BLaER1 (cell line): ENCODE data around the gene PPP2R3B.

Experiments
- H3K27ac ChIP-seq: shearing (Covaris generic); formaldehyde crosslinking; 2 replicates; pipeline ENCODE4 v1.8.1; 2022
- H3K27me3 ChIP-seq: shearing (Covaris generic); formaldehyde crosslinking; 2 replicates; pipeline ENCODE4 v1.8.1; 2022
- H3K36me3 ChIP-seq: shearing (Covaris generic); formaldehyde crosslinking; 2 replicates; pipeline ENCODE4 v1.8.1; 2022
- H3K4me1 ChIP-seq: shearing (Covaris generic); formaldehyde crosslinking; 2 replicates; pipeline ENCODE4 v1.8.1; 2022
- H3K4me2 ChIP-seq: shearing (Covaris generic); formaldehyde crosslinking; 2 replicates; pipeline ENCODE4 v1.8.1; 2022
- H3K4me3 ChIP-seq: shearing (Covaris generic); formaldehyde crosslinking; 2 replicates; pipeline ENCODE4 v1.8.1; 2022
- H3K9ac ChIP-seq: shearing (Covaris generic); formaldehyde crosslinking; 2 replicates; pipeline ENCODE4 v1.8.1; 2022
- H3K9me3 ChIP-seq: shearing (Covaris generic); formaldehyde crosslinking; 2 replicates; pipeline ENCODE4 v1.8.1; 2022
- H4K20me1 ChIP-seq: shearing (Covaris generic); formaldehyde crosslinking; 2 replicates; pipeline ENCODE4 v1.8.1; 2022
- Cebpa-rat ChIP-seq: shearing (Covaris generic); IDR thresholded peaks from 2 replicates; pipeline ENCODE4 v1.8.1; 2022

The PPP2R3B gene

GRCh38 chrX:340121-340520 is 46.6 kb downstream of the PPP2R3B start:
- peaks cover 72% of the 10 kb centered on the region for H3K36me3 ChIP-seq
- no peak overlapping the region for H3K4me2 ChIP-seq
- no peak overlapping the region for H3K9ac ChIP-seq
- no peak overlapping the region for H3K27ac ChIP-seq
- H3K4me3 ChIP-seq: no peak overlapping the region
- no peaks in the 10 kb centered on the region for H3K27me3 ChIP-seq
- H3K9me3 ChIP-seq: peaks cover 43% of the 10 kb centered on the region
- H4K20me1 ChIP-seq: peaks cover 17% of the 10 kb centered on the region; the same call in 1 of the 2 replicates
- no peak for TF ChIP-seq Cebpa-rat
- H3K4me1 ChIP-seq: no peaks in the 10 kb centered on the region

- Histone ChIP-seq H3K9ac (no peak overlapping the region), H3K27me3 (no peaks in the 10 kb centered on the region), H3K4me3 (no peak overlapping the region), H4K20me1 (peaks cover 29% of the 10 kb centered on the region; the same call in 1 of the 2 replicates), H3K27ac (no peak overlapping the region), H3K4me2 (no peak overlapping the region), H3K36me3 (peaks cover 72% of the 10 kb centered on the region), H3K4me1 (no peaks in the 10 kb centered on the region), H3K9me3 (peaks cover 31% of the 10 kb centered on the region)
- TF ChIP-seq Cebpa-rat: no peak
Measured at GRCh38 chrX:338836-339400, 47.8 kb downstream of the PPP2R3B start.

- H3K27me3 ChIP-seq: no peaks in the 10 kb centered on the region
- no peak overlapping the region for H3K4me3 ChIP-seq
- no peaks in the 10 kb centered on the region for H3K4me1 ChIP-seq
- H3K36me3 ChIP-seq: peaks cover 76% of the 10 kb centered on the region
- no peak overlapping the region for H3K9ac ChIP-seq
- peaks cover 34% of the 10 kb centered on the region; the same call in 1 of the 2 replicates for H4K20me1 ChIP-seq
- no peak for TF ChIP-seq Cebpa-rat
- H3K9me3 ChIP-seq: peaks cover 26% of the 10 kb centered on the region
- H3K27ac ChIP-seq: no peak overlapping the region
- H3K4me2 ChIP-seq: no peak overlapping the region
Measured at GRCh38 chrX:338281-338835, 48.3 kb downstream of the PPP2R3B start.

- H3K4me3 ChIP-seq: no peak overlapping the region
- H3K4me1 ChIP-seq: no peaks in the 10 kb centered on the region
- peaks cover 26% of the 10 kb centered on the region for H3K9me3 ChIP-seq
- H3K4me2 ChIP-seq: no peak overlapping the region
- peaks cover 44% of the 10 kb centered on the region; the same call in 1 of the 2 replicates for H4K20me1 ChIP-seq
- H3K36me3 ChIP-seq: peaks cover 86% of the 10 kb centered on the region
- no peak overlapping the region for H3K9ac ChIP-seq
- no peaks in the 10 kb centered on the region for H3K27me3 ChIP-seq
- no peak for TF ChIP-seq Cebpa-rat
- H3K27ac ChIP-seq: no peak overlapping the region
Measured at GRCh38 chrX:337331-337831, 49.3 kb downstream of the PPP2R3B start.

GRCh38 chrX:336227-336626 is 50.5 kb downstream of the PPP2R3B start:
- peaks cover 78% of the 10 kb centered on the region for H3K36me3 ChIP-seq
- peaks cover 15% of the 10 kb centered on the region for H3K9me3 ChIP-seq
- H3K27ac ChIP-seq: no peak overlapping the region

GRCh38 chrX:335758-336155 is 51.0 kb downstream of the PPP2R3B start:
- no peak overlapping the region for H3K4me2 ChIP-seq
- peaks cover 10% of the 10 kb centered on the region for H3K9me3 ChIP-seq
- no peak for TF ChIP-seq Cebpa-rat
- H4K20me1 ChIP-seq: peaks cover 44% of the 10 kb centered on the region; the same call in 1 of the 2 replicates
- no peak overlapping the region for H3K9ac ChIP-seq
- no peak overlapping the region for H3K4me3 ChIP-seq
- H3K4me1 ChIP-seq: peaks cover 10% of the 10 kb centered on the region; the same call in 1 of the 2 replicates
- H3K36me3 ChIP-seq: peaks cover 74% of the 10 kb centered on the region
- no peak overlapping the region for H3K27ac ChIP-seq
- H3K27me3 ChIP-seq: peaks cover 14% of the 10 kb centered on the region

More at GRCh38 chrX:336227-336626, 50.5 kb downstream of the PPP2R3B start:
- no peak overlapping the region for H3K4me2 ChIP-seq
- peaks cover 6% of the 10 kb centered on the region; the same call in 1 of the 2 replicates for H3K4me1 ChIP-seq
- peaks cover 9% of the 10 kb centered on the region for H3K27me3 ChIP-seq
- H3K4me3 ChIP-seq: no peak overlapping the region
- H4K20me1 ChIP-seq: peaks cover 44% of the 10 kb centered on the region; the same call in 1 of the 2 replicates
- TF ChIP-seq Cebpa-rat: no peak
- no peak overlapping the region for H3K9ac ChIP-seq

GRCh38 chrX:334971-335757 is 51.5 kb downstream of the PPP2R3B start:
- no peak overlapping the region for H3K9ac ChIP-seq
- TF ChIP-seq Cebpa-rat: no peak
- H4K20me1 ChIP-seq: peaks cover 44% of the 10 kb centered on the region; the same call in 1 of the 2 replicates
- peaks cover 7% of the 10 kb centered on the region for H3K9me3 ChIP-seq
- H3K27ac ChIP-seq: no peak overlapping the region
- no peak overlapping the region for H3K4me2 ChIP-seq
- no peak overlapping the region for H3K4me3 ChIP-seq
- peaks cover 70% of the 10 kb centered on the region for H3K36me3 ChIP-seq
- peaks cover 17% of the 10 kb centered on the region for H3K27me3 ChIP-seq
- H3K4me1 ChIP-seq: peaks cover 10% of the 10 kb centered on the region; the same call in 1 of the 2 replicates

- peaks cover 70% of the 10 kb centered on the region for H3K36me3 ChIP-seq
- no peak for TF ChIP-seq Cebpa-rat
- H4K20me1 ChIP-seq: peaks cover 44% of the 10 kb centered on the region; the same call in 1 of the 2 replicates
- no peak overlapping the region for H3K9ac ChIP-seq
- H3K4me3 ChIP-seq: no peak overlapping the region
- peaks cover 10% of the 10 kb centered on the region; the same call in 1 of the 2 replicates for H3K4me1 ChIP-seq
- no peak overlapping the region for H3K27ac ChIP-seq
- peaks cover 17% of the 10 kb centered on the region for H3K27me3 ChIP-seq
- H3K9me3 ChIP-seq: peaks cover 7% of the 10 kb centered on the region
- no peak overlapping the region for H3K4me2 ChIP-seq
Measured at GRCh38 chrX:334331-334891, 52.3 kb downstream of the PPP2R3B start.

GRCh38 chrX:333611-334311 is 52.9 kb downstream of the PPP2R3B start:
- Histone ChIP-seq H3K4me3 (no peak overlapping the region), H3K4me2 (no peak overlapping the region), H3K9ac (no peak overlapping the region), H3K27me3 (peaks cover 17% of the 10 kb centered on the region), H4K20me1 (peaks cover 44% of the 10 kb centered on the region; the same call in 1 of the 2 replicates), H3K4me1 (peaks cover 10% of the 10 kb centered on the region; the same call in 1 of the 2 replicates), H3K36me3 (peaks cover 65% of the 10 kb centered on the region), H3K9me3 (peaks cover 3% of the 10 kb centered on the region; the same call in 1 of the 2 replicates), H3K27ac (no peak overlapping the region)
- TF ChIP-seq Cebpa-rat: no peak
